Measurements from ENCODE around the gene CHIC1.
A peak's percentile ranks its signal among the peaks of the same experiment; 100 is the strongest.
"Not testable (repeated sequence)": the region's sequence is repeated elsewhere in the genome, so short reads cannot be mapped to it uniquely, and the experiment has no call there.

Gene CHIC1

GRCh38 chrX:73562984-73563737, at the start of gene CHIC1:
Gene CHIC1 (plus strand): TSS chrX:73563197. CDS start chrX:73563285, 88 bp downstream.
- DNase-seq (ENCODE audit: low spot score) = peak; percentile 71

DNA sequence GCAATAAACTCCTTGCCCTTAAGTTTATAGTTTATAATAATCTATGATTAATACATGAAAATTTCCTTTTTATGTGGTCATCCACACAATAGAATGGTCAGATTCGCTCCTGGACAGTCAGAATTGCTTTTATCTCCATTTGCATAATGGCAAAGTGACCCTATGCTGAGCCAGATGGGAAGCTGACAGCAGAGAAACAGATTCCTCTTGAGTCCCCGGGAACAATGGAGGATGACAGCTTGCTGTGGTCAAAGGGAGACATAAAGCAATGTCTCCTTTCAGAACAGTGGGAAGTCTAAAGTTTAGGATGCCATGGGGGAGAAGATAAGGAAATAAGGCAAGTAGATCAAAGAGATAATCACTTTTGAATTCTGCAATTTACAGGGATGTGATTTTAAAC, 40.2 kb upstream of the CHIC1 start:
- DNase-seq (ENCODE audit: low spot score) = not testable (repeated sequence)

DNA sequence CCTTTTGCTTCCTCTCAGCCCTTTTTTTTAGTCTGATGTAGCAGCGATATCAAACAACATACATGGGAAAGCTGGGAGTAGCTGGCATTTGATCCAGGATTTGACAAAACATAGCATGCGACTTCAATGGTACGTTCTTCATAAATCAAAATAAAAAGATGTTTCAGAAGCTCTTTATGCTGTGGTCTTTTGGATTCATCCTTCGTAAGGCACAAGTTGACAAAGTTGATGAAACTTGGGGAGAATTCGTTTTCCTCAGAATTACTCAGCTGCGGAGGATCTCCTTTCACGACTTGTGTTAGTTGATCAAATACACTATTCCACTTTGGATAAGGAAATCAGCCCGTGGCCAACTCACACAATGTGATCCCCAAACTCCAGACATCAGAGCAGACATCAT, 38.1 kb upstream of the CHIC1 start:
- no peak for DNase-seq (ENCODE audit: low spot score)

DNA sequence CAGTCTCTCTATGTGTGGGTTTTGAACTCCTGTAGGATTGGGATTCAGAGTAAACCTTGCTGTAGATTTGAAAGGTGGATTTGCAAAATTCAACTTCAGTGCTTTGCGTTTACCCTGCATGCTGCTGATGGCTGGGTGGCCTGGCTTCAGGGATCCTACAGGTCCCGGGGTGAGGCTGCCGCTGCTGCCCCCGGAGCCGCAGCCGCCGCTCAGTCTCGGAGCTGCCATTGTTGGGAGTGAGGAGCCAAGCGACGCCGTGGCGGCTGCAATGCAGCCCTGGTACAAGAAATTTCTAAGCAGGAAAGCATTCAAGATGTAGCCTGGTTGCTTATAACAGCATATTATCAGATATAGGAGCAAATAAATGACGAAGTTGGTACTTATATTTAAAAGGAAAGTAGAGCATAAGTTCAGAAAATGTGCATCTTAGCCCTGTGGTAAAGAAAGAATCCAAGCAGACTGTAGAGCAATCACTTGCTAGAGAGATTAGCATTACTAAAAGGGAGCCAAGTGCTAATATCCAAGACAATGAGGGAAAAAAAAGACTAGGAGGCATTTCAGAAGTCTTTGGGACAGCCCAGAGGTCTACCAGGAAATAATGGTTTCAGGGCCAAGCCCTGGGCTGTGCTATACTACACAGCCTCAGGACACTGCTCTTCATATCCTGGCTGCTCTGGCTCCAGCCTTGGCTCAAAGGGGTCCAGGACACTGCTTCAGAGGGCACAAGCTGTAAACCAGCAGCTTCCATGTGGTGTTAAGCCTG, 36.9 kb upstream of the CHIC1 start:
- no peak for DNase-seq (ENCODE audit: low spot score)

- not testable (repeated sequence) for DNase-seq (ENCODE audit: low spot score)
Measured at GRCh38 chrX:73531655-73532054, 31.3 kb upstream of the CHIC1 start.

- no peak for DNase-seq (ENCODE audit: low spot score)
Measured at GRCh38 chrX:73556159-73556558, 6.8 kb upstream of the CHIC1 start.

- no peak for DNase-seq (ENCODE audit: low spot score)
Measured at GRCh38 chrX:73561801-73562200, 1.2 kb upstream of the CHIC1 start.

GRCh38 chrX:73562458-73562857, 539 bp upstream of the CHIC1 start:
- DNase-seq (ENCODE audit: low spot score) = no peak

- DNase-seq (ENCODE audit: low spot score) = peak; percentile 6
Measured at GRCh38 chrX:73563738-73564068, 706 bp downstream of the CHIC1 start.

DNA sequence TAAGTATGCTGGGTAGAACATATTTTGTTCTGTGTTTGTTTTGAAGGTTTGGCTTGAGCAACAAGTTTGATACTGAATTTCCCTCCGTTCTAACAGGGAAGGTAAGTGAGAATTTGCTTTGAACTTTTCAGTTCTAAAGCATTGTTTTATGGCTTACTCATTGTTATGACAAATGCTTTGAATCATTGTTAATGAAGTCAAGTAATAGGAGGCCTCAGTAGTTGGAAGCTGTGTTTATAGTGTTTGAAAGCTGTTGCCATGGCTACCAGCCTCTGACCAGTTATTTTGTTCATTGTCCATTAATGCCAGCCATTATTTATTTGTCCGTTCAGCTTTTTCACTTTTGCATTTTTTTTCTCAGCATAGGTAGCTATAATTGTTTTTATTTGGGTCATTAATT, 14.4 kb downstream of the CHIC1 start:
- DNase-seq (ENCODE audit: low spot score) = no peak

DNA sequence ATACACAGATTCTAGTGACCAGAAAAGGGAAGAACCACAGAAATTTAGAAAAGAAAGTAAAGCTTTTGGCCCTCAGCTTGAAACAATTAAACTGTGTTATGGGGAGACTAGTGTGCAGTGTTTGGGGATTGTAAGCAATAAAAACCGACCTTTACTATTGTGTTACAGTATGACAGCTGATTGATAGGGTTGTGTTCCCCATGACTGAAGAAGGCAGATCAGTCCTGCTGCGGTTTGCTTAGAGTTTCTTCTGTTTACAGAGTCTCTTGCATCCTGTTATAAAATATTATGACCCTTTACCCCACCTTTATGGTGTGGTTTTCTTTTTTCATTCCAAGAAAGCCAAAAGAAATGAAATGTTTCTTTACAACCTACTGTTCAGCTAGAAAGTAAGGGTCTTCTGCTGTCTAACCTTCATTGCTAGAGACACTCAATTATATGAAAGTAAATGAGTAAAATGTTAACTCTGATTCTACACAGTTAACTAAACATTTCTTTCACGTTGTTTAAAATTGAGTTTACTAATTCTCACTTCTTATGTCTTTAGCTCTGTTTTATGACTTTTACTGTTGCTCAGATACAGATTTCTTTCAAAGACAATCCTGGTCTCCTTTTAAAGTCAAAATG, 18.1 kb downstream of the CHIC1 start:
- DNase-seq (ENCODE audit: low spot score) = no peak

DNA sequence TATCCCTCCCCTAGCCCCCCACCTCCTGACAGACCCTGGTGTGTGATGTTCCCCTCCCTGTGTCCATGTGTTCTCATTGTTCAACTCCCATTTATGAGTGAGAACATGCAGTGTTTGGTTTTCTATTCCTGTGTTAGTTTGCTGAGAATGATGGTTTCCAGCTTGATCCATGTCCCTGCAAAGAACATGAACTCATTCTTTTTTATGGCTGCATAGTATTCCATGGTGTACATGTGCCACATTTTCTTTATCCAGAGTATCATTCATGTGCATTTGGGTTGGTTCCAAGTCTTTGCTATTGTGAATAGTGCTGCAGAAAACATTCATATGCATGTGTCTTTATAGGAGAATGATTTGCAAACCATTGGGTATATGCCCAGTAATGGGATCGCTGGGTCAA, 34.8 kb downstream of the CHIC1 start:
- DNase-seq (ENCODE audit: low spot score) = not testable (repeated sequence)

DNA sequence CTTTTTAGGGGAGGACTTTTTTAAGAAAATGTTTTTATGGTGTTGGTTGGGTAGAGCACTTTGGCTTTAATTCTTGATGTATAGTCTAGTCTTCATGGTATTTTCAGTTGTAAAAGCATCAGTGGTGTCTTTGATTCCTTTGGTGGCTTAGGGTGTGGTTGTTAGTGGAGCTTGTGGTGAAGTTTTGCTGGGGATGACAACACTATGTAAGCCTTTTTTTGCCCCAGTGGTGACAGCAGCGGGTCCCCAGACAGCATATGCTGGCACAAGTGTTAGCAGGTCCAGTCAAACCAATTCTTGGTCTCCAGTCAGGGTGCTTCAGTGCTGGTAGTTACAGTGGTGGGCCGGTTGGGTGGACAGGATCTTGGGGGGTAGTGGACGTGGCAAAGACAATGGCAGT, 52.0 kb downstream of the CHIC1 start:
- DNase-seq (ENCODE audit: low spot score) = no peak

- DNase-seq (ENCODE audit: low spot score) = not testable (repeated sequence)
Measured at GRCh38 chrX:73641669-73642068, 78.7 kb downstream of the CHIC1 start.

DNA sequence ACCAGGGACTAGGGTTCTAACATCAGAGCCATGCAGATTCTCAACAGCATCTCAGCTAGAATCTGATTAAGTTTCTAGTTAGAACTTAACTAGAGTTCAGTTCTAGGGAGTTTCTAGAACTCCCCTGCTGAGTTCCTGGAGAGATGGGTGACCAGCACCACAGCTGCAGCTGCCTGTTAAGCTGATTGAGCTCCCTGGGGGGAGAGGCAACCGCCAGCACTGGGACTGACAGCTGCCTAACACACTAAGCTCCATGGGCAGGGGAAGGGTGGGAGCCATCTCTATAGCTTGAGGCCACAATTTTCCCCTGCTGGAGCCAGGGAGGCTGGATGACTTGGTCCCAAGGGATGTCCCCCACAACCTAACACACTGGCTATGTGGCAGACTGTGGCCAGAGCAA, 84.2 kb downstream of the CHIC1 start:
- DNase-seq (ENCODE audit: low spot score) = no peak

DNA sequence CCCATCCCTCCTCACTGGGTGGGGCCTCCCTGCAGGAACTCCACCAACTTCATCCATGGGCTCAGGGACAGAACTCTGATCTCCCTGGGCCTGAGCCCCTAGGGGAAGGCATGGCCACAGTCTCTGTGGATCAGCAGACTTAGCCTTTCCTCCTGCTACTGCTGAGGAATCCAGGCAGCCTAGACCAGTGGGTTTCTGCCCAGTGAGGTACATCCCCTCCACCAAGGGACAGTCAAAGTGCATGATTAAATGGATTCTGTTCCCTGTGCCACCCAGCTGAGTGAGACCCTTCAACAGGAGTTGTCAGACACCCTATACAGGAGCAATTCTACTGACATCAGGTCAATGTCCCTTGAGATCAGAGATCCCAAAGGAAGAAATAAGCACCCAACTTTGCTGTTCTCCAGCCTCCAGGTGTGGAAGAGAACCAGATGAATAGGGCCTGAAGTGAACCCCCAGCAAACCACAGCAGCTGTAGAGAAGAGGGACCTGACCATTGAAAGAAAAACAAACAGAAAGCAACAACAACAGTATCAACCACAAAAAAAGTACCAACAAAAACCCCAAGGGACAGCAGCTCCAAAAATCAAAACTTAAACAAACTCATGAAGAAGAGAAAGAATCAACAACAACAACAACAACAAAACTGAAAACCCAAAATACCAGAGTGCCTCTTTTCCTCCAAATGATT, 84.8 kb downstream of the CHIC1 start:
- no peak for DNase-seq (ENCODE audit: low spot score)

DNA sequence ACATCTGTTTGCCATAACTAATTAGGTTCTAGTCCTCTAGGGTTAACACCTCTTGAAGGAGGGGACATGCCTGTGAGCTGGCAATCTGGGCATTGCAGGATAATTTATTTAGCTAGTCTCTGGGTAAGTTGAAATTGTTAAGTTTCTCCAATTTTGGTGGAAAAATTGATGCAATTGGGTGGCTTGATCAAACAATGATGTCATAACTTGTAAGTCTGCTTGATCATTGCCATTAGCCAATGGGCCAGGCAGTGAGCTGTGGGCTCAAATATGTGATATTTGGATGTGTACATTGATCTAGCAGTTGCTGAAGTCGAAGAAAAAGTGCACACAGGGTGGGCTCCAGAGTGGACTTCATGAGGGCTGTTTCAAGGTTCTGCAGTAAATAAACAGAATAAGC, 98.3 kb downstream of the CHIC1 start:
- DNase-seq (ENCODE audit: low spot score) = not testable (repeated sequence)

GRCh38 chrX:73668779-73669178, 105.8 kb downstream of the CHIC1 start:
- DNase-seq (ENCODE audit: low spot score) = no peak

DNA sequence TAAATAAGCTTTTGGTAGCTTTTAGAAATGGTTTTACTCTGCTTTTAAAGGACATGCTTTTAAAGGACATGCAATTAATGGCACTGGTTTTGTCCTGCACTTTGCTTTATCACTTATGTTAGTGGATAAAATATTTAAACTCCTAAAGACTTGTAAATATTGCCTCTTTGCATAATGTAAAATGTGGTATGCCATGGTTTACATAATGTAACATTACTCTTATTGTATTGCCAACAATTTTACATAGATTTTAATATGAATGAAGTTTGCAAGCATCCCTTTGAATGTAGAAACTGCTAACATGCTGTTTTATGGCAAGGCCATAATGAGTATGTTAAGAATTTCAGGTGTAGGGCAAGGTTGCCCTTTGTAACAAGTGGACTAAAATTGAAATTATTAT, 118.4 kb downstream of the CHIC1 start:
- DNase-seq (ENCODE audit: low spot score) = no peak

- no peak for DNase-seq (ENCODE audit: low spot score)
Measured at GRCh38 chrX:73683236-73683859, 120.4 kb downstream of the CHIC1 start.

DNA sequence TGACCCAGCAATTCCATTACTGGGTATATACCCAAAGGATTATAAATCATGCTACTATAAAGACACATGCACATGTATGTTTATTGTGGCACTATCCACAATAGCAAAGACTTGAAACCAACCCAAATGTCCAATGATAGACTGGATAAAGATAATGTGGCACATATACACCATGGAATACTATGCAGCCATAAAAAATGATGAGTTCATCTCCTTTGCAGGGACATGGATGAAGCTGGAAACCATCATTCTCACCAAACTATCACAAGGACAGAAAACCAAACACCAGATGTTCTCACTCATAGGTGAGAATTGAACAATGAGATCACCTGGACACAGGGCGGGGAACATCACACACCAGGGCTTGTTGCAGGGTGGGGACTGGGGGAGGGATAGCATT, 144.0 kb downstream of the CHIC1 start:
- not testable (repeated sequence) for DNase-seq (ENCODE audit: low spot score)

- no peak for DNase-seq (ENCODE audit: low spot score)
Measured at GRCh38 chrX:73728602-73729001, 165.6 kb downstream of the CHIC1 start.
